MM.1S (cell line): ENCODE results near the gene SERPINA3.

ENCODE experiments used
- DNase-seq: peaks from one replicate; pipeline ENCODE4 v3.0.0-alpha.2; 2015
- H2AFZ ChIP-seq: fragments of 300-600 bp; sonication (generic); 2 replicates; pipeline ENCODE4 v1.6.0; 2016; ENCODE audit warnings: antibody characterized with exemption, low read length
- H3F3A ChIP-seq: fragments of 300-600 bp; sonication (generic); 2 replicates; pipeline ENCODE4 v1.6.1; 2016; ENCODE audit warnings: mild to moderate bottlenecking, antibody characterized with exemption, low read length, moderate library complexity, mixed read lengths; ENCODE audit not compliant: insufficient read depth
- H3K27ac ChIP-seq: fragments of 300-600 bp; sonication (generic); 2 replicates; pipeline ENCODE4 v1.5.1; 2016; ENCODE audit warnings: mild to moderate bottlenecking, low read length
- H3K27me3 ChIP-seq: fragments of 300-600 bp; sonication (generic); replicated peaks from 2 replicates; pipeline ENCODE4 v1.6.0; 2016; ENCODE audit warnings: low read length; ENCODE audit not compliant: insufficient read depth
- H3K36me3 ChIP-seq: fragments of 300-600 bp; sonication (generic); replicated peaks from 2 replicates; pipeline ENCODE4 v1.6.1; 2016; ENCODE audit warnings: mild to moderate bottlenecking, low read length, mixed read lengths; ENCODE audit not compliant: insufficient read depth
- H3K4me1 ChIP-seq: fragments of 300-600 bp; sonication (generic); 2 replicates; pipeline ENCODE4 v1.6.1; 2016; ENCODE audit warnings: low read length, mixed read lengths
- H3K4me2 ChIP-seq: fragments of 300-600 bp; sonication (generic); 2 replicates; pipeline ENCODE4 v1.6.0; 2016; ENCODE audit warnings: low read depth, low read length
- H3K4me3 ChIP-seq: fragments of 300-600 bp; sonication (generic); 2 replicates; pipeline ENCODE4 v1.5.1; 2016; ENCODE audit warnings: low read length, mixed read lengths
- H3K79me2 ChIP-seq: fragments of 300-600 bp; sonication (generic); 2 replicates; pipeline ENCODE4 v1.6.1; 2016; ENCODE audit warnings: mixed run types, low read length, mixed read lengths
- H3K9ac ChIP-seq: fragments of 300-600 bp; sonication (generic); 2 replicates; pipeline ENCODE4 v1.6.1; 2016; ENCODE audit warnings: low read length, mixed read lengths
- H3K9me2 ChIP-seq: fragments of 300-600 bp; sonication (generic); replicated peaks from 2 replicates; pipeline ENCODE4 v1.6.1; 2016; ENCODE audit warnings: mild to moderate bottlenecking, low read length, mixed read lengths; ENCODE audit not compliant: insufficient read depth
- H3K9me3 ChIP-seq: fragments of 300-600 bp; sonication (generic); replicated peaks from 2 replicates; pipeline ENCODE4 v1.6.1; 2016; ENCODE audit warnings: mild to moderate bottlenecking, low read length, mixed read lengths; ENCODE audit not compliant: insufficient read depth
- H4K20me1 ChIP-seq: fragments of 300-600 bp; sonication (generic); 2 replicates; pipeline ENCODE4 v1.6.1; 2016; ENCODE audit warnings: mild to moderate bottlenecking, low read length, moderate library complexity, mixed read lengths; ENCODE audit not compliant: insufficient read depth
- CTCF ChIP-seq: fragments of 300-600 bp; sonication (generic); IDR thresholded peaks from 2 replicates; pipeline ENCODE4 v1.5.1; 2016; ENCODE audit warnings: antibody characterized with exemption, low read length, mixed read lengths
- EZH2 ChIP-seq: fragments of 300-600 bp; sonication (generic); optimal IDR thresholded peaks from 2 replicates; pipeline ENCODE3; 2017; ENCODE audit warnings: low read depth, mild to moderate bottlenecking, antibody characterized with exemption, low read length, mixed read lengths
- EZH2phosphoT487 ChIP-seq: fragments of 300-600 bp; sonication (generic); IDR thresholded peaks from 2 replicates; pipeline ENCODE4 v1.6.1; 2018; ENCODE audit warnings: antibody characterized with exemption, low read length

SERPINA3 gene

GRCh38 chr14:94591871-94592270 is 20.3 kb upstream of the SERPINA3 start:
- no peaks in the 10 kb centered on the region for H3K4me1 ChIP-seq
- H3K4me3 ChIP-seq, result no peak overlapping the region

GRCh38 chr14:94592457-94592856 is 19.7 kb upstream of the SERPINA3 start:
- no peak for TF ChIP-seq CTCF
- no peak for TF ChIP-seq EZH2phosphoT487
- TF ChIP-seq EZH2, result no peak
- H3K36me3 ChIP-seq, result no peaks in the 10 kb centered on the region
- no peaks in the 10 kb centered on the region for H3K4me1 ChIP-seq
- H3K27ac ChIP-seq, result no peak overlapping the region
- no peaks in the 10 kb centered on the region for H3F3A ChIP-seq
- no peak overlapping the region for H2AFZ ChIP-seq
- no peak overlapping the region for H3K9ac ChIP-seq
- no peak overlapping the region for H3K4me2 ChIP-seq
- DNase-seq, result no peak
- H3K9me3 ChIP-seq, result no peaks in the 10 kb centered on the region
- no peaks in the 10 kb centered on the region for H3K79me2 ChIP-seq
- no peak overlapping the region for H3K4me3 ChIP-seq
- H4K20me1 ChIP-seq, result no peaks in the 10 kb centered on the region
- no peaks in the 10 kb centered on the region for H3K9me2 ChIP-seq
- no peaks in the 10 kb centered on the region for H3K27me3 ChIP-seq

More at GRCh38 chr14:94591871-94592270, 20.3 kb upstream of the SERPINA3 start:
- Histone ChIP-seq H3K9me3 (no peaks in the 10 kb centered on the region), H3K36me3 (no peaks in the 10 kb centered on the region), H3K9ac (no peak overlapping the region), H3K27me3 (no peaks in the 10 kb centered on the region), H2AFZ (no peak overlapping the region), H3K4me2 (no peak overlapping the region), H3K9me2 (no peaks in the 10 kb centered on the region), H4K20me1 (no peaks in the 10 kb centered on the region), H3K79me2 (no peaks in the 10 kb centered on the region), H3K27ac (no peak overlapping the region), H3F3A (no peaks in the 10 kb centered on the region)
- no peak for DNase-seq
- no peak for TF ChIP-seq EZH2
- no peak for TF ChIP-seq EZH2phosphoT487
- TF ChIP-seq CTCF, result no peak

GRCh38 chr14:94593376-94593748 is 18.8 kb upstream of the SERPINA3 start:
- DNase-seq, result no peak
- Histone ChIP-seq H3K4me3 (no peak overlapping the region), H3K4me2 (no peak overlapping the region), H4K20me1 (no peaks in the 10 kb centered on the region), H3K27ac (no peak overlapping the region), H3K4me1 (no peaks in the 10 kb centered on the region), H2AFZ (no peak overlapping the region), H3K79me2 (no peaks in the 10 kb centered on the region), H3K9me3 (no peaks in the 10 kb centered on the region), H3F3A (no peaks in the 10 kb centered on the region), H3K27me3 (no peaks in the 10 kb centered on the region), H3K9me2 (no peaks in the 10 kb centered on the region), H3K36me3 (no peaks in the 10 kb centered on the region), H3K9ac (no peak overlapping the region)
- TF ChIP-seq EZH2phosphoT487 (no peak), EZH2 (no peak), CTCF (no peak)
